ENCODE data around the gene CIITA. TPM values are rescaled to one million over a fixed set of nuclear protein-coding genes. Genes with fewer than 3 reads are reported as not detected.

Gene CIITA
- total and polyA plus RNA-seq, 2 experiments from 2014 or later: 0.09 TPM; not detected in 1

GRCh38 chr16:10888320-10888937, 11.4 kb downstream of the CIITA start:
- Histone ChIP-seq H3K36me3 (ENCODE audit: low read depth) (no peaks in the 10 kb centered on the region), H3K27ac (no peak overlapping the region), H3K4me1 (ENCODE audit: insufficient read depth) (no peaks in the 10 kb centered on the region), H3K9me2 (ENCODE audit: insufficient read depth) (no peaks in the 10 kb centered on the region), H2AFZ (no peak overlapping the region), H3K9me3 (ENCODE audit: low read depth) (no peaks in the 10 kb centered on the region), H3F3A (ENCODE audit: insufficient read depth) (no peaks in the 10 kb centered on the region), H3K27me3 (replicated peaks; ENCODE audit: insufficient read depth) (peaks cover 15% of the 10 kb centered on the region), H3K4me2 (ENCODE audit: unreplicated experiment) (no peak overlapping the region), H3K4me3 (no peak overlapping the region), H3K9ac (no peak overlapping the region), H3K79me2 (ENCODE audit: insufficient read depth) (no peaks in the 10 kb centered on the region), H4K20me1 (ENCODE audit: insufficient read depth) (no peaks in the 10 kb centered on the region)
- DNase-seq: no peak
- WGBS, 2 experiments (ENCODE audit: low coverage in 1 of 2, low lambda C conversion rate in 2 of 2, missing lambda C conversion rate in 2 of 2): 50 to 51% methylated on average over 10 of the region's 10 CpGs
- no peak for TF ChIP-seq EZH2 (IDR thresholded peaks at IDR 0.05; ENCODE audit: insufficient read depth, poor library complexity, severe bottlenecking)
- TF ChIP-seq EZH2phosphoT487 (IDR thresholded peaks at IDR 0.05; ENCODE audit: insufficient read depth, low read depth): no peak
- in situ Hi-C loops (cut with MboI): no loop called here

GRCh38 chr16:10889855-10890254, 12.9 kb downstream of the CIITA start:
- no peaks in the 10 kb centered on the region for H3K79me2 ChIP-seq (ENCODE audit: insufficient read depth)
- H3F3A ChIP-seq (ENCODE audit: insufficient read depth): no peaks in the 10 kb centered on the region
- in situ Hi-C loops (cut with MboI): no loop called here
- H3K9ac ChIP-seq: no peak overlapping the region
- H4K20me1 ChIP-seq (ENCODE audit: insufficient read depth): no peaks in the 10 kb centered on the region
- H3K27me3 ChIP-seq (replicated peaks; ENCODE audit: insufficient read depth): peaks cover 8% of the 10 kb centered on the region; the same call in 1 of the 2 replicates
- no peaks in the 10 kb centered on the region for H3K4me1 ChIP-seq (ENCODE audit: insufficient read depth)
- H3K27ac ChIP-seq: no peak overlapping the region
- TF ChIP-seq EZH2 (IDR thresholded peaks at IDR 0.05; ENCODE audit: insufficient read depth, poor library complexity, severe bottlenecking) (no peak), EZH2phosphoT487 (IDR thresholded peaks at IDR 0.05; ENCODE audit: insufficient read depth, low read depth) (no peak)
- H3K9me3 ChIP-seq (ENCODE audit: low read depth): no peaks in the 10 kb centered on the region
- H3K9me2 ChIP-seq (ENCODE audit: insufficient read depth): no peaks in the 10 kb centered on the region
- H3K4me2 ChIP-seq (ENCODE audit: unreplicated experiment): no peak overlapping the region
- H3K4me3 ChIP-seq: no peak overlapping the region
- no peaks in the 10 kb centered on the region for H3K36me3 ChIP-seq (ENCODE audit: low read depth)
- H2AFZ ChIP-seq: no peak overlapping the region
- 63 to 66% methylated on average over 4 of the region's 4 CpGs for WGBS, 2 experiments (ENCODE audit: low coverage in 1 of 2, low lambda C conversion rate in 2 of 2, missing lambda C conversion rate in 2 of 2)
- DNase-seq: no peak

- Histone ChIP-seq H3K36me3 (ENCODE audit: low read depth) (no peaks in the 10 kb centered on the region), H3K9ac (no peak overlapping the region), H4K20me1 (ENCODE audit: insufficient read depth) (no peaks in the 10 kb centered on the region), H3K4me2 (ENCODE audit: unreplicated experiment) (no peak overlapping the region), H3K9me2 (ENCODE audit: insufficient read depth) (no peaks in the 10 kb centered on the region), H3K27ac (no peak overlapping the region), H3K9me3 (ENCODE audit: low read depth) (no peaks in the 10 kb centered on the region), H2AFZ (no peak overlapping the region), H3F3A (ENCODE audit: insufficient read depth) (no peaks in the 10 kb centered on the region), H3K4me1 (ENCODE audit: insufficient read depth) (no peaks in the 10 kb centered on the region), H3K4me3 (no peak overlapping the region), H3K79me2 (ENCODE audit: insufficient read depth) (no peaks in the 10 kb centered on the region), H3K27me3 (replicated peaks; ENCODE audit: insufficient read depth) (peaks cover 8% of the 10 kb centered on the region; the same call in 1 of the 2 replicates)
- in situ Hi-C loops (cut with MboI): no loop called here
- TF ChIP-seq EZH2phosphoT487 (IDR thresholded peaks at IDR 0.05; ENCODE audit: insufficient read depth, low read depth) (no peak), EZH2 (IDR thresholded peaks at IDR 0.05; ENCODE audit: insufficient read depth, poor library complexity, severe bottlenecking) (no peak)
- no peak for DNase-seq
- 44 to 45% methylated on average over 5 of the region's 5 CpGs for WGBS, 2 experiments (ENCODE audit: low coverage in 1 of 2, low lambda C conversion rate in 2 of 2, missing lambda C conversion rate in 2 of 2)
Observed at GRCh38 chr16:10892782-10893318, 15.8 kb downstream of the CIITA start.

- DNase-seq: peak; percentile 58
- Histone ChIP-seq H3K79me2 (ENCODE audit: insufficient read depth) (no peaks in the 10 kb centered on the region), H3K9ac (no peak overlapping the region), H3K27ac (no peak overlapping the region), H3K4me1 (ENCODE audit: insufficient read depth) (no peaks in the 10 kb centered on the region), H3K27me3 (replicated peaks; ENCODE audit: insufficient read depth) (0 out of 2 replicates have a peak, but pooled peaks cover 3% of the 10 kb centered on the region), H3F3A (ENCODE audit: insufficient read depth) (no peaks in the 10 kb centered on the region), H3K4me3 (no peak overlapping the region), H3K4me2 (ENCODE audit: unreplicated experiment) (no peak overlapping the region), H3K9me3 (ENCODE audit: low read depth) (no peaks in the 10 kb centered on the region), H3K36me3 (ENCODE audit: low read depth) (no peaks in the 10 kb centered on the region), H3K9me2 (ENCODE audit: insufficient read depth) (no peaks in the 10 kb centered on the region), H2AFZ (no peak overlapping the region), H4K20me1 (ENCODE audit: insufficient read depth) (no peaks in the 10 kb centered on the region)
- no peak for TF ChIP-seq EZH2 (IDR thresholded peaks at IDR 0.05; ENCODE audit: insufficient read depth, poor library complexity, severe bottlenecking)
- no peak for TF ChIP-seq EZH2phosphoT487 (IDR thresholded peaks at IDR 0.05; ENCODE audit: insufficient read depth, low read depth)
- in situ Hi-C loops (cut with MboI): no loop called here
- WGBS, 2 experiments (ENCODE audit: low coverage in 1 of 2, low lambda C conversion rate in 2 of 2, missing lambda C conversion rate in 2 of 2): 31 to 34% methylated on average over 16 to 17 of the region's 17 CpGs
Observed at GRCh38 chr16:10895053-10895946, 18.3 kb downstream of the CIITA start.

Measured in GM23248 (cell line).